HepG2 (cell line): ENCODE results near the gene GGACT. TPM values are rescaled to one million over a fixed set of nuclear protein-coding genes. Genes with fewer than 3 reads are reported as not detected.
A peak's percentile ranks its signal among the peaks of the same experiment; 100 is the strongest.

Experiments used
- ATAC-seq: fragments of 200-7000 bp; cut with Tn5 transposase; 3 replicates; pipeline ENCODE4 v1.9.1; 2020; ENCODE audit warnings: mild to moderate bottlenecking, moderate library complexity
- Bru-seq: library from RNA; stranded (reverse); fragments of 400-500 nt; gene quantifications from one replicate; lab custom pipeline; 2021; lab: Mats Ljungman, UMichigan
- BruChase-seq, 2 experiments: library from RNA; stranded (reverse); fragments of 400-500 nt; gene quantifications; one replicate each; lab custom pipeline; 2021; lab: Mats Ljungman, UMichigan
- BruUV-seq: library from RNA; stranded (reverse); fragments of 400-500 nt; replicated peaks from 2 replicates; lab custom pipeline; 2021; lab: Mats Ljungman, UMichigan
- CTCF ChIA-PET: fragments of 300-600 bp; formaldehyde crosslinking; extraction: SDS; loops from one replicate; lab custom pipeline; 2021; ENCODE audit warnings: low total read pairs, inconsistent platforms, low intra/inter-chr PET ratio; lab: Yijun Ruan, JAX
- POLR2A ChIA-PET: fragments of 350-600 bp; sonication (Branson Sonifier 250); formaldehyde crosslinking; loops from one replicate; lab custom pipeline; 2020; ENCODE audit warnings: antibody characterized with exemption, inconsistent platforms; lab: Yijun Ruan, JAX
- DNase-seq: peaks from one replicate; pipeline ENCODE4 v3.0.0-alpha.2; 2015; ENCODE audit warnings: low spot score
- FAIRE-seq: peaks from 3 replicates; lab custom pipeline; 2011; peaks lifted over from hg19 to GRCh38; lab: Jason Lieb, UNC
- H2AFZ ChIP-seq: one replicate; pipeline ENCODE4 v1.6.1; 2011; ENCODE audit warnings: low read length, inconsistent platforms
- H3K27ac ChIP-seq: fragments of 300-600 bp; 3 replicates; pipeline ENCODE4 v1.8.0; 2011; ENCODE audit warnings: mixed run types, mild to moderate bottlenecking, mixed read lengths, low read length, inconsistent platforms; ENCODE audit not compliant: insufficient read depth; ENCODE audit errors: extremely low read length
- H3K27me3 ChIP-seq, 2 experiments: fragments of 200-600 bp in 1 of 2; 2 replicates in 1 of 2; 3 replicates in 1 of 2; pipeline versions ENCODE4 v1.6.0 to v1.8.0; 2011; ENCODE audit warnings: low read length in 2 of 2, mild to moderate bottlenecking in 2 of 2, moderate library complexity in 2 of 2, inconsistent platforms in 1 of 2; ENCODE audit not compliant: insufficient read depth in 2 of 2, control insufficient read depth in 1 of 2
- H3K36me3 ChIP-seq, 2 experiments: fragments of 200-600 bp in 1 of 2; replicated peaks in 1 of 2; 2 replicates in 1 of 2; 3 replicates in 1 of 2; pipeline versions ENCODE4 v1.5.1 to v1.8.0; 2011; ENCODE audit warnings: low read length in 2 of 2, inconsistent platforms in 1 of 2; ENCODE audit not compliant: insufficient read depth in 2 of 2, control insufficient read depth in 1 of 2
- H3K4me1 ChIP-seq: 2 replicates; pipeline ENCODE4 v1.5.1; 2012; ENCODE audit warnings: low read length, inconsistent platforms; ENCODE audit not compliant: insufficient read depth
- H3K4me2 ChIP-seq: 2 replicates; pipeline ENCODE4 v1.6.0; 2011; ENCODE audit warnings: low read depth, low read length, inconsistent platforms
- H3K4me3 ChIP-seq, 3 experiments: fragments of 200-600 bp in 1 of 3; sonication (generic), shearing (Covaris generic) in 1 of 3; replicated peaks in 1 of 3; 2 replicates each; pipeline ENCODE4 v1.5.1; 2011 to 2016; ENCODE audit warnings: low read length in 3 of 3, inconsistent platforms in 2 of 3, low read depth in 2 of 3, mild to moderate bottlenecking in 2 of 3, control low read depth in 1 of 3, mixed read lengths in 1 of 3; ENCODE audit not compliant: insufficient read depth in 1 of 3
- H3K79me2 ChIP-seq: one replicate; pipeline ENCODE4 v1.6.1; 2011; ENCODE audit warnings: low read length, inconsistent platforms; ENCODE audit not compliant: insufficient read depth
- H3K9ac ChIP-seq: 2 replicates; pipeline ENCODE4 v1.6.0; 2011; ENCODE audit warnings: mild to moderate bottlenecking, low read depth, low read length, inconsistent platforms; ENCODE audit not compliant: insufficient read depth
- H3K9me3 ChIP-seq: 2 replicates; pipeline ENCODE4 v1.5.1; 2012; ENCODE audit warnings: mild to moderate bottlenecking, low read length
- H4K20me1 ChIP-seq: 2 replicates; pipeline ENCODE4 v1.6.0; 2011; ENCODE audit warnings: inconsistent platforms, mild to moderate bottlenecking, low read length, moderate library complexity; ENCODE audit not compliant: insufficient read depth
- BHLHE40 ChIP-seq: IDR thresholded peaks from 2 replicates; pipeline ENCODE4 v1.6.1; 2011; ENCODE audit warnings: low read length, improper control_type of control experiment
- CBX1 ChIP-seq: IDR thresholded peaks from one replicate; pipeline ENCODE4 v1.6.1; 2016; ENCODE audit warnings: antibody characterized with exemption, low read depth
- HINFP ChIP-seq: sonication (generic); formaldehyde crosslinking; IDR thresholded peaks from 2 replicates; pipeline ENCODE4 v1.4.0; 2020; ENCODE audit warnings: low read depth, mild to moderate bottlenecking, missing genetic modification reagents
- HNF4A ChIP-seq: sonication (generic); formaldehyde crosslinking; IDR thresholded peaks from 2 replicates; pipeline ENCODE4 v1.4.0; 2020; ENCODE audit warnings: missing genetic modification reagents
- KAT2B ChIP-seq: fragments of 150-350 bp; IDR thresholded peaks from 2 replicates; pipeline ENCODE4 v1.6.1; 2014; ENCODE audit warnings: low read depth, low read length, borderline replicate concordance
- KDM4B ChIP-seq: sonication (generic); formaldehyde crosslinking; IDR thresholded peaks from 2 replicates; pipeline ENCODE4 v1.4.0; 2020; ENCODE audit warnings: missing genetic modification reagents
- MXI1 ChIP-seq: IDR thresholded peaks from 3 replicates; pipeline ENCODE4 v1.6.1; 2012; ENCODE audit warnings: low read depth, low read length, inconsistent platforms, borderline replicate concordance
- NFE2 ChIP-seq: sonication (generic); formaldehyde crosslinking; IDR thresholded peaks from 2 replicates; pipeline ENCODE4 v1.4.0; 2020; ENCODE audit warnings: missing genetic modification reagents
- NFYB ChIP-seq: sonication (generic); formaldehyde crosslinking; IDR thresholded peaks from 2 replicates; pipeline ENCODE4 v1.4.0; 2020; ENCODE audit warnings: missing genetic modification reagents
- SETDB1 ChIP-seq: sonication (generic); formaldehyde crosslinking; IDR thresholded peaks from 2 replicates; pipeline ENCODE4 v1.5.1; 2020; ENCODE audit warnings: missing genetic modification reagents, mild to moderate bottlenecking, borderline replicate concordance
- SOX6 ChIP-seq, 2 experiments: fragments of 450-650 bp in 1 of 2; sonication (generic) in 1 of 2; formaldehyde crosslinking in 1 of 2; IDR thresholded peaks; 2 replicates each; pipeline versions ENCODE4 v1.4.0 to v1.6.1; 2017 to 2020; ENCODE audit warnings: antibody characterized with exemption in 1 of 2, mild to moderate bottlenecking in 1 of 2, missing genetic modification reagents in 1 of 2
- ZNF660 ChIP-seq: sonication (generic); formaldehyde crosslinking; IDR thresholded peaks from 2 replicates; pipeline ENCODE4 v1.5.1; 2020; ENCODE audit warnings: mild to moderate bottlenecking, low read depth, missing genetic modification reagents, borderline replicate concordance
- WGBS: methylation state at CpG from one replicate; pipeline ENCODE4 v1.1.6; 2017; ENCODE audit warnings: low lambda C conversion rate; 5-methylcytosine and 5-hydroxymethylcytosine counted together
- in situ Hi-C: cut with HindIII; loops from 2 replicates; pipeline ENCODE4 v1.10.0; 2017; ENCODE audit warnings: low pct_unique_long_range_greater_than_20kb; ENCODE audit not compliant: extremely low pct_ligation_motif_present
- intact Hi-C: fragments of 100-400 bp; cut with micrococcal nuclease; formaldehyde crosslinking; loops from one replicate; pipeline ENCODE4 v1.10.0; 2022; ENCODE audit not compliant: unreplicated experiment
- long read RNA-seq, 2 experiments: library from RNA in 1 of 2; library from polyadenylated mRNA in 1 of 2; stranded (forward) in 1 of 2; unstranded in 1 of 2; transcript quantifications; one replicate each; pipeline ENCODE4 v2.0.0, GENCODE V29; 2019 to 2022
- polyA minus RNA-seq, 3 experiments: library from RNA; depleted of rRNA, polyadenylated mRNA; stranded (reverse); fragments of >200 nt; gene quantifications; 2 replicates each; pipeline ENCODE4 v1.2.3, GENCODE V29; 2011; ENCODE audit warnings: low replicate concordance in 1 of 3
- polyA plus RNA-seq, 8 experiments: library from polyadenylated mRNA; depleted of rRNA in 3 of 8; stranded (reverse) in 7 of 8; unstranded in 1 of 8; fragments of >200 nt; fragmentation: Illumina TruSeq in 4 of 8; extraction: Trizol in 4 of 8; gene quantifications; 2 replicates each; pipeline versions ENCODE4 v1.2.1 to v1.2.3, GENCODE V29; 2011 to 2016; ENCODE audit warnings: low read depth in 4 of 8, missing spikeins in 1 of 8, mixed read lengths in 1 of 8; ENCODE audit not compliant: insufficient read depth in 1 of 8
- total RNA-seq, 5 experiments: library from RNA; depleted of rRNA; stranded (reverse); fragments of >200 nt; fragmentation: Illumina TruSeq; extraction: Trizol; gene quantifications; 2 replicates each; pipeline ENCODE4 v1.2.3, GENCODE V29; 2016; ENCODE audit warnings: low read depth in 1 of 5
- TF ChIP-seq, protein P1 (sequence below): fragments of 450-650 bp; IDR thresholded peaks from 2 replicates; pipeline ENCODE4 v1.6.1; 2017; ENCODE audit warnings: mild to moderate bottlenecking

GGACT gene
- total RNA-seq (2016; rRNA removed; fragmentation: Illumina TruSeq; extraction: Trizol) (1.6 and 1.9 TPM in 2 replicates), polyA plus RNA-seq (2011; rRNA removed) (1.7 and 2.3 TPM in 2 replicates), polyA minus RNA-seq (2011; rRNA and poly(A)+ RNA removed; ENCODE audit: low replicate concordance) (0.33 and 0.34 TPM in 2 replicates), Bru-seq, nascent RNA (percentile 39 among the genes with signal in this experiment), BruChase-seq, experiment 1, labeled RNA remaining after a 6-hour chase (percentile 41 among the genes with signal in this experiment), BruChase-seq, experiment 2, labeled RNA remaining after a 2-hour chase (percentile 36 among the genes with signal in this experiment)
- 0.88 and 1.9 TPM in 2 replicates for total RNA-seq (2016; cell fraction: cytosol; rRNA removed; fragmentation: Illumina TruSeq; extraction: Trizol; ENCODE audit: low read depth)
- 1.3 and 1.8 TPM in 2 replicates for total RNA-seq (2016; cell fraction: insoluble cytoplasmic fraction; rRNA removed; fragmentation: Illumina TruSeq; extraction: Trizol)
- 2.3 and 2.4 TPM in 2 replicates for total RNA-seq (2016; cell fraction: membrane; rRNA removed; fragmentation: Illumina TruSeq; extraction: Trizol)
- 0.56 and 0.93 TPM in 2 replicates for total RNA-seq (2016; cell fraction: nucleus; rRNA removed; fragmentation: Illumina TruSeq; extraction: Trizol)
- polyA plus RNA-seq (2011; cell fraction: cytosol; rRNA removed): 1.2 and 1.3 TPM in 2 replicates
- 0.69 and 0.97 TPM in 2 replicates for polyA plus RNA-seq (2011; cell fraction: nucleus; rRNA removed)
- polyA plus RNA-seq (2012): 2.7 and 6.4 TPM in 2 replicates
- polyA plus RNA-seq (2016; cell fraction: cytosol; fragmentation: Illumina TruSeq; extraction: Trizol; ENCODE audit: low read depth): 1.9 and 2.4 TPM in 2 replicates
- polyA plus RNA-seq (2016; cell fraction: insoluble cytoplasmic fraction; fragmentation: Illumina TruSeq; extraction: Trizol; ENCODE audit: low read depth): 1.7 and 2.2 TPM in 2 replicates
- 2.2 and 3.9 TPM in 2 replicates for polyA plus RNA-seq (2016; cell fraction: membrane; fragmentation: Illumina TruSeq; extraction: Trizol; ENCODE audit: low read depth)
- polyA plus RNA-seq (2016; cell fraction: nucleus; fragmentation: Illumina TruSeq; extraction: Trizol; ENCODE audit: insufficient read depth, low read depth): 0.39 and 0.98 TPM in 2 replicates
- polyA minus RNA-seq (2011; cell fraction: cytosol; rRNA and poly(A)+ RNA removed): 0.18 and 0.40 TPM in 2 replicates
- 1.8 and 2.5 TPM in 2 replicates for polyA minus RNA-seq (2011; cell fraction: nucleus; rRNA and poly(A)+ RNA removed)
- long read RNA-seq, experiment 1, partial matches to known transcripts: 1 of 6 reads
- long read RNA-seq, experiment 1, other reads (novel, unspliced or antisense): 4 of 6 reads
- long read RNA-seq, experiment 2, partial matches to known transcripts: 2 of 7 reads
- long read RNA-seq, experiment 2, other reads (novel, unspliced or antisense): 2 of 7 reads

DNA sequence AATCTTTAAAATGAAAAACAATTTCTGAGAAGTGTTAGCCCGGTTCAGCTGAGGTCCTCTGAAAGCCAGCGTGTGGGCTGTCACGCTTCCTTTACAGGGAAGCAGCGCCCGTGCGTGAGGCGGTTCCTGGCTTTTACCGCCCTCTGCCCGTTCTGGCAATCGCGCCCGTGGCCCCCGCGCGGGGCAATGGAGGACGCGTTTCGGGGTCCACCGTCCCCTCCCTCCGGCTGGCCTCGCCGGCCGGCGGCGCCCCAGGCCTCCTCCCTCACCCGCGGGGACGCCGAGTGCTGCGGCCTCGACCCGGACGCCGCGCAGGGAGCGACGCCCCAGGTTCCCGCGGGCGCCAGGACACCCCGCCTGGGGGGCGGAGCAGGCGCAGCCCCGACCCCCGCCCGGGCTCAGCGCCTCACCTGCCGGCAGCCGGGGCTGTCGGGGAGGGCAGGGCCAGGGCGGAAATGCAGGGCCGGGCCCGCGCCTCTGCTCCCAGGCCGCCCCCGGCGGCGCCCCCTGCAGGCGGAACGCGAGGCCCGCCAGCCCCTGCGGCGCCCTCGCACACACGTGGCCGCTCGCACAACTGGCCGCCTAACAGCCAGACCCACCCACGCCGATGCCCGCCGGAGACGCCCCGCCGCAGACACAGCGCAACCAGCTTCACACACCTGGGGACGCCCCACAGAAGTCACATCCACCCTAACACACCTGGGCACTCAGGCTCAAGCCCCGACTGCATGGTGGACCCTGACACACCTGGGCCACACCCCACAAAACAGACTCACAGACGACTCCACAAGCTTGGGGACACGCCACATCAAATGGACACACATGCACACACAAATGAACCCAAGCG, at the start of gene GGACT:
TSS of gene GGACT (minus strand) at position 459 of the 847 bp plus-strand sequence. CDS start 56,198 bp downstream, outside the sequence.
- peaks cover 23% of the 10 kb centered on the region for H3K4me1 ChIP-seq
- no TSS peak for BruUV-seq
- peak within 1 kb of the TSS; percentile 43 to 76 (median 68) for H3K4me3 ChIP-seq
- no peak within 1 kb of the TSS for H2AFZ ChIP-seq
- no peak for FAIRE-seq
- H3K9me3 ChIP-seq: no peaks in the 10 kb centered on the region
- 11% methylated on average over 13 of the region's 82 CpGs for WGBS
- DNase-seq: peak; percentile 37
- POLR2A ChIA-PET: no interaction called here
- peak within 1 kb of the TSS; percentile 68 for H3K9ac ChIP-seq
- intact Hi-C loops (loop anchor here (1.0 kb wide), 1 partner anchor 13 kb away; no protein-coding TSS in a partner anchor), in situ Hi-C loops (loop anchor here (25.0 kb wide), 1 partner anchor 524 kb away; no protein-coding TSS in a partner anchor)
- H4K20me1 ChIP-seq: no peaks in the 10 kb centered on the region
- H3K36me3 ChIP-seq: no peaks in the 10 kb centered on the region
- peak; percentile 94 for ATAC-seq
- H3K79me2 ChIP-seq: no peaks in the 10 kb centered on the region
- H3K4me2 ChIP-seq: peak within 1 kb of the TSS; percentile 75
- CTCF ChIA-PET: interaction anchor here (1.1 to 1.5 kb wide), 2 partner anchors 15 to 74 kb away, joined by 5 to 7 read pairs; no protein-coding TSS in a partner anchor
- H3K27me3 ChIP-seq: no peaks in the 10 kb centered on the region
- no peak within 1 kb of the TSS for H3K27ac ChIP-seq
- TF ChIP-seq HINFP (CRISPR knock-in tag): no peak; the same call in none of the 2 replicates
- TF ChIP-seq NFYB: no peak
- no peak for TF ChIP-seq HNF4A (CRISPR knock-in tag)
- peak; percentile 59 for TF ChIP-seq CBX1
- no peak for TF ChIP-seq NFE2 (CRISPR knock-in tag)
- TF ChIP-seq BHLHE40: 0 out of 2 replicates have a peak, but pooled peaks have one; percentile 27
- TF ChIP-seq KAT2B: no peak
- TF ChIP-seq ZNF660: no peak
- no peak for TF ChIP-seq SETDB1 (CRISPR knock-in tag)
- no peak for TF ChIP-seq MXI1
- TF ChIP-seq, protein P1, sequence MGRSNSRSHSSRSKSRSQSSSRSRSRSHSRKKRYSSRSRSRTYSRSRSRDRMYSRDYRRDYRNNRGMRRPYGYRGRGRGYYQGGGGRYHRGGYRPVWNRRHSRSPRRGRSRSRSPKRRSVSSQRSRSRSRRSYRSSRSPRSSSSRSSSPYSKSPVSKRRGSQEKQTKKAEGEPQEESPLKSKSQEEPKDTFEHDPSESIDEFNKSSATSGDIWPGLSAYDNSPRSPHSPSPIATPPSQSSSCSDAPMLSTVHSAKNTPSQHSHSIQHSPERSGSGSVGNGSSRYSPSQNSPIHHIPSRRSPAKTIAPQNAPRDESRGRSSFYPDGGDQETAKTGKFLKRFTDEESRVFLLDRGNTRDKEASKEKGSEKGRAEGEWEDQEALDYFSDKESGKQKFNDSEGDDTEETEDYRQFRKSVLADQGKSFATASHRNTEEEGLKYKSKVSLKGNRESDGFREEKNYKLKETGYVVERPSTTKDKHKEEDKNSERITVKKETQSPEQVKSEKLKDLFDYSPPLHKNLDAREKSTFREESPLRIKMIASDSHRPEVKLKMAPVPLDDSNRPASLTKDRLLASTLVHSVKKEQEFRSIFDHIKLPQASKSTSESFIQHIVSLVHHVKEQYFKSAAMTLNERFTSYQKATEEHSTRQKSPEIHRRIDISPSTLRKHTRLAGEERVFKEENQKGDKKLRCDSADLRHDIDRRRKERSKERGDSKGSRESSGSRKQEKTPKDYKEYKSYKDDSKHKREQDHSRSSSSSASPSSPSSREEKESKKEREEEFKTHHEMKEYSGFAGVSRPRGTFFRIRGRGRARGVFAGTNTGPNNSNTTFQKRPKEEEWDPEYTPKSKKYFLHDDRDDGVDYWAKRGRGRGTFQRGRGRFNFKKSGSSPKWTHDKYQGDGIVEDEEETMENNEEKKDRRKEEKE: no peak
- TF ChIP-seq SOX6 (IDR thresholded peaks at IDR 0.05): no peak
- peak; percentile 12; the same call in 1 of the 2 replicates for TF ChIP-seq SOX6 (CRISPR knock-in tag; IDR thresholded peaks at IDR 0.05)
- no peak for TF ChIP-seq KDM4B
